Astrocyte of the cerebellum (primary cell): ENCODE data around the gene TMEM107.

Source experiments
- DNase-seq: peaks from one replicate; pipeline ENCODE4 v3.0.0-alpha.2; 2011; ENCODE audit warnings: low read depth
- H3K4me3 ChIP-seq: 2 replicates; pipeline ENCODE4 v1.5.1; 2011; ENCODE audit warnings: mild to moderate bottlenecking, low read depth, low read length, moderate library complexity
- in situ Hi-C: cut with HindIII; loops from 2 replicates; pipeline ENCODE4 v1.10.0; 2017; ENCODE audit warnings: low sequenced_read_pairs
- TF ChIP-seq, protein P1 (sequence below): IDR thresholded peaks from 2 replicates; pipeline ENCODE4 v1.5.1; 2012; ENCODE audit warnings: low read length, low read depth, moderate library complexity, mild to moderate bottlenecking; ENCODE audit errors: missing control alignments

TMEM107 gene

DNA sequence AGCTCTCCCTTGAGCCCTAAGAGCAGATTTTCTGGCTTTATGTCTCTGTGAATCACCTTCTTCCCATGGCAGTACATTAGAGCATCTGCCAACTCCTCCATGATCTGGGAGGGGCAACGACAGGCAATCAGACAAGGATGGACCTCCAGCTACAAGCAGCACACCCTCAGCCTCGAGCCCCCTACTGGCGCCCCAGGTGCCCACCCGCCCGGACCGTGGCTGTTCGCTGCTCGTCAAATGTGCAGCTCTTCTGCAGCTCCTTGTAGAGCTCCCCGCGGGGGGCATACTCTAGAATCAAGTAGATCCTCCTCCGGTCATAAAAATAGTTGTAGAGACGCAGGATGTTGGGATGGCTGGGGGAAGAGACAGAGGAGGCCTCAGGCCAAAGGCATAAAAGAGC lies 30.4 kb upstream of the TMEM107 start:
- in situ Hi-C loops, result no loop called here
- no peak overlapping the region for H3K4me3 ChIP-seq
- no peak for DNase-seq
- TF ChIP-seq, protein P1, sequence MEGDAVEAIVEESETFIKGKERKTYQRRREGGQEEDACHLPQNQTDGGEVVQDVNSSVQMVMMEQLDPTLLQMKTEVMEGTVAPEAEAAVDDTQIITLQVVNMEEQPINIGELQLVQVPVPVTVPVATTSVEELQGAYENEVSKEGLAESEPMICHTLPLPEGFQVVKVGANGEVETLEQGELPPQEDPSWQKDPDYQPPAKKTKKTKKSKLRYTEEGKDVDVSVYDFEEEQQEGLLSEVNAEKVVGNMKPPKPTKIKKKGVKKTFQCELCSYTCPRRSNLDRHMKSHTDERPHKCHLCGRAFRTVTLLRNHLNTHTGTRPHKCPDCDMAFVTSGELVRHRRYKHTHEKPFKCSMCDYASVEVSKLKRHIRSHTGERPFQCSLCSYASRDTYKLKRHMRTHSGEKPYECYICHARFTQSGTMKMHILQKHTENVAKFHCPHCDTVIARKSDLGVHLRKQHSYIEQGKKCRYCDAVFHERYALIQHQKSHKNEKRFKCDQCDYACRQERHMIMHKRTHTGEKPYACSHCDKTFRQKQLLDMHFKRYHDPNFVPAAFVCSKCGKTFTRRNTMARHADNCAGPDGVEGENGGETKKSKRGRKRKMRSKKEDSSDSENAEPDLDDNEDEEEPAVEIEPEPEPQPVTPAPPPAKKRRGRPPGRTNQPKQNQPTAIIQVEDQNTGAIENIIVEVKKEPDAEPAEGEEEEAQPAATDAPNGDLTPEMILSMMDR, result no peak

DNA sequence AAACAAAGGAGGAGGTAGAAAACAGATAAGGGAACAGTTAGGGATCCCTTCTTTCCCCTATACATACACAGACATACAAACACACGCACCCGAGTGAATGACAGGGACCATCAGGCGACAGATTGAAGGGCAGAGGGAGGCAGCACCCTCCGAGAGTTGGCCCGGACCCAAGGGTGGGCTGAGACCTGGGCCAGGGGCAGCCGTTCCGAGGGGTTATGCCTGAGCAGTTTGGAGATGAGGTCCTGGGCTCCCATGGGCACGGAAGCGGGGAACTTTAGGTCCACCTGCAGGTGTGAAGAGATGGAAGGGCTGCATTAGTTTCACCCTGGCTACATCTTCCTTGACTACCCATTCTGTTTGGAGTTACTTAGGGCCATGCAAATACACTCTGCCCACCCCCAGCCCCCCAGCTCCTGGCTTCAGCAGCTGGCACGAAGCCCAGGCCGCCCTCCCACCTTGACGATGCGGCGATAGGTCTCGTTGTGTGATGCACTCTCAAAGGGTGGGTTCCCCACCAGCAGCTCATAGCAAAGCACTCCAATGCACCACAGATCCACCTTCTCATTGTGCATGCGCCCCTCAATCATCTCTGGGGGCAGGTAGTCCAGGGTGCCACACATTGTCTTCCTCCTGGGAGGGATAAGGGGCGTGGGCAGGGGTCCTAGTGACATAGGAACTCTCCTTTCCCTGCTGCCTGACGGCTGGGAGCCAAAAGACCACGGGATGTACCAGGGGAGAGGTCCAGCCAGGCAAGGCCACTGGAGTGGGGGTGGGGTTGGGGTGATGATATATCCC lies 28.8 kb upstream of the TMEM107 start:
- DNase-seq, result no peak
- TF ChIP-seq, protein P1, result no peak
- in situ Hi-C loops, result no loop called here
- H3K4me3 ChIP-seq, result no peak overlapping the region

DNA sequence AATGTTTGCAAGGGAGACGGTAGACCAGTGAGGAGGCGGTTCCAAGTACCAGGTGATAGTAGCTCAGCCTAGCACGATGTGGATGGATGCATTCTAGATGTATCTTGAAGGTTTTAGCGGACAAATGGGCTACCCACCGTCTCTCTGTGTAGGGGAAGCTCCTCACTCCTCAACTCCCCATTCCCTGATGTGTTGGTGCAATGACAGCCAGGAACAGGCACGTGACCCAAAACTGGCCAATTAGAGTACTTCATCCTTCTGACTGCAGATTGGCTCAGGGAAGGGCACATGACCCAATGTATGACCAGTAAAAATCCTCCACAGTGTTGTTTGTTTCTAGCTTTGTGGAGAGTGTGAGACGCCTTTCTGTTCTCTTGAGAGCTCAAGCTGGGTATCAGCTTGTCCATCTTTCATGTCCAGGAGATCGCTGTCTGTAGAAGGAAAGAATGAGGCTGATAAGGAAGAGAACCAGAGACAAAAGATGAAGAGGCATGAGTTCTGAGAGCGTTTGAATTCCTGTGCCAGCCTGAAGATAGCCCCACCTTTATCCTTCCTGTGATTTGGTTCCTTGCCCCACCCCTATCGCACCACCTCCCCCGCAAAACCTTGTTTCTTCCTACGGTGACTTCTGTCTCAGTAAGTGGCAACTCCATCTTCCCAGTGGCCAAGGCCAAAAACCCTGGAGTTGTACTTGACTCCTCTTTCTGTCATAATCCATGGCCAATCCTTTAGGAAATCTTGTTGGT lies 16.1 kb upstream of the TMEM107 start:
- in situ Hi-C loops, result loop anchor here (25.0 kb wide), 1 partner anchor 120 kb away; the partner anchor contains the start of gene ARHGEF15
- TF ChIP-seq, protein P1, result no peak
- peak; percentile 80 for DNase-seq
- peak overlapping the region; percentile 15 for H3K4me3 ChIP-seq

DNA sequence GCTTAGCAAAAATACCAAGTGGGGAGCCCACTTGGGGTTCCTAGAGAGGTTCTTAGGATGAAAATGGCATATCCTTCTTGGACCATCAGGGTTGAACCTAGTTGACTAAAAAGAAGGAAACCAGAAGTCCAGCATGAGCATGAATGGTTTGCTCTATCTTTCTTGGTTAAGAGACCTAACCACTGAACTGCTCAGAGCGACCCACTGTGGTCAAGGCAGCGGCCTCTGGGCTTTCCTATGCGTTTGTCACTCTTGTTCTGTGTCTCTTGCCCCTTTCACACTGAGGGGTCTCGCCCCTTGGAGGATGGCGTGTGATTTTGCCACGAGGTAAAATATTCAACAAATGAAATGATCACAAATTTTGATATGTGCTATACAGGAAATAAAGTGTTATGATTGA lies 14.3 kb upstream of the TMEM107 start:
- DNase-seq, result no peak
- peak overlapping the region; percentile 96 for H3K4me3 ChIP-seq
- in situ Hi-C loops, result loop anchor here (25.0 kb wide), 1 partner anchor 122 kb away; the partner anchor contains the start of gene ARHGEF15
- TF ChIP-seq, protein P1, result no peak

DNA sequence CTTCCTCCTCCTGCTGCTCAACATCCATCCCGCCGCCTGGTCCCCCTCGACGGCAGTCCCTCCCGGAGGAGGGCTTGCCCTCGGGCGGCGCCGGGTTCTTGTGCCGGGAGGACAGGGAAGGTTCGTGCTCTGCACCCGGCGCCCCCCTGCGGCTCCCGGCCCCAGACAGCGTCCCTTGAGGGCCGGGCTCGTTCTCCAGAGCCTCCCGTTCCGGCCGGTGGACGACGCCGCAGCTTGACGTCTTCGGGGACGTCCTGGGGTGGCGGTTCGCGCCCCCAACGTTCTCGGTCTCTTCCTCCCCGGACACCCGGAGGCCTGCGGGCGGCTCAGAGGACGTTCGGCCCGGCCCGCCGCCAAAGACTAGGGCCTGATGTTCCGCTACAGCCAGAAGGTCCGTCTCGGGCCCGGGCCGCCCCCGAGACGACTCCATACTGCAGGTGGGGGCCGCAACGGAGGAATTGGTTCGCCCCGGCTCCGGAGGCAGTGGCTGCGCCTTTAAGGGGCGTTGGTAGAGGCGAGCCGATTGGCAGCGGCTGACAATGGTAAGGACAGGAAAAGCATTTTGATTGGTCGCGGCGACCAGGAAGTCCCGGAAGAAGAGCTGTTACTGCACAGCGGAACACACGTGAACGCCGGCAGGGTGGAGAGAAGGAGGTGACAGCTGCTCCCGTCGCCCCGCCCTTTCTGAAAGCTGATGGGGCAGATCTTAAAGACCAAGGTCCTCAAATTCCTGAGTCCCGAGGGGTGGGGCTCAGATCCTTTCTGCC lies 13.7 kb upstream of the TMEM107 start, which contains the start of gene BORCS6:
Gene BORCS6, minus strand, starts transcription at position 470 of the 767 bp plus-strand sequence. Its CDS starts 40 bp downstream, at position 430.
- peak within 1 kb of the TSS; percentile 96 for H3K4me3 ChIP-seq
- in situ Hi-C loops, result loop anchor here (25.0 kb wide), 1 partner anchor 122 kb away; the partner anchor contains the start of gene ARHGEF15
- TF ChIP-seq, protein P1, result no peak
- peak; percentile 95 for DNase-seq
